Measurements from ENCODE around the gene DPP6.

- TF ChIP-seq, protein P1, sequence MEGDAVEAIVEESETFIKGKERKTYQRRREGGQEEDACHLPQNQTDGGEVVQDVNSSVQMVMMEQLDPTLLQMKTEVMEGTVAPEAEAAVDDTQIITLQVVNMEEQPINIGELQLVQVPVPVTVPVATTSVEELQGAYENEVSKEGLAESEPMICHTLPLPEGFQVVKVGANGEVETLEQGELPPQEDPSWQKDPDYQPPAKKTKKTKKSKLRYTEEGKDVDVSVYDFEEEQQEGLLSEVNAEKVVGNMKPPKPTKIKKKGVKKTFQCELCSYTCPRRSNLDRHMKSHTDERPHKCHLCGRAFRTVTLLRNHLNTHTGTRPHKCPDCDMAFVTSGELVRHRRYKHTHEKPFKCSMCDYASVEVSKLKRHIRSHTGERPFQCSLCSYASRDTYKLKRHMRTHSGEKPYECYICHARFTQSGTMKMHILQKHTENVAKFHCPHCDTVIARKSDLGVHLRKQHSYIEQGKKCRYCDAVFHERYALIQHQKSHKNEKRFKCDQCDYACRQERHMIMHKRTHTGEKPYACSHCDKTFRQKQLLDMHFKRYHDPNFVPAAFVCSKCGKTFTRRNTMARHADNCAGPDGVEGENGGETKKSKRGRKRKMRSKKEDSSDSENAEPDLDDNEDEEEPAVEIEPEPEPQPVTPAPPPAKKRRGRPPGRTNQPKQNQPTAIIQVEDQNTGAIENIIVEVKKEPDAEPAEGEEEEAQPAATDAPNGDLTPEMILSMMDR (IDR thresholded peaks at IDR 0.05), result no peak
- no peak for TF ChIP-seq POLR2A (IDR thresholded peaks at IDR 0.05)
These were observed 321.8 kb downstream of the DPP6 start for GRCh38 chr7:154373956-154374355.
